T-helper 9 cell (primary cell): Measurements from ENCODE around the gene IQCE.
"Not testable (repeated sequence)": the region's sequence is repeated elsewhere in the genome, so short reads cannot be mapped to it uniquely, and the experiment has no call there.

Source experiments
- DNase-seq: peaks from one replicate; pipeline ENCODE4 v3.0.0-alpha.2; 2020

The IQCE gene

DNA sequence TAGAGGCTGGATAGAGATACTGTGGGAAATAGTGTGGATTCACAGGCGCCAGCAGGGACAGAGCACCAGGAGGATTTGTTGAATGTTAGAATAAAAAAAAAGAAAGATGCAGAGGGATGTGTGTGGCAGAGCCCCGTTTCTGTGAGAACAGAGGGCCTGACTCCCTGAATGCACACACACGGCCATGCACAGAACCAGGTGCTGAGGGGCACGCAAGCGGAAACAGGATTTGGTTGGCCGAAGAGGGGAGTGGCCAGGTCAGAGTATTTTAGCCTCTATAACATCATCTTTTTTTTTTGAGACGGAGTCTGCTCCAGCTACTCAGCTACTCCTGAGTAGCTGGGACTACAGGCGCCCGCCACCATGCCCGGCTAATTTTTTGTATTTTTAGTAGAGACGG lies 21.9 kb downstream of the IQCE start:
- no peak for DNase-seq

DNA sequence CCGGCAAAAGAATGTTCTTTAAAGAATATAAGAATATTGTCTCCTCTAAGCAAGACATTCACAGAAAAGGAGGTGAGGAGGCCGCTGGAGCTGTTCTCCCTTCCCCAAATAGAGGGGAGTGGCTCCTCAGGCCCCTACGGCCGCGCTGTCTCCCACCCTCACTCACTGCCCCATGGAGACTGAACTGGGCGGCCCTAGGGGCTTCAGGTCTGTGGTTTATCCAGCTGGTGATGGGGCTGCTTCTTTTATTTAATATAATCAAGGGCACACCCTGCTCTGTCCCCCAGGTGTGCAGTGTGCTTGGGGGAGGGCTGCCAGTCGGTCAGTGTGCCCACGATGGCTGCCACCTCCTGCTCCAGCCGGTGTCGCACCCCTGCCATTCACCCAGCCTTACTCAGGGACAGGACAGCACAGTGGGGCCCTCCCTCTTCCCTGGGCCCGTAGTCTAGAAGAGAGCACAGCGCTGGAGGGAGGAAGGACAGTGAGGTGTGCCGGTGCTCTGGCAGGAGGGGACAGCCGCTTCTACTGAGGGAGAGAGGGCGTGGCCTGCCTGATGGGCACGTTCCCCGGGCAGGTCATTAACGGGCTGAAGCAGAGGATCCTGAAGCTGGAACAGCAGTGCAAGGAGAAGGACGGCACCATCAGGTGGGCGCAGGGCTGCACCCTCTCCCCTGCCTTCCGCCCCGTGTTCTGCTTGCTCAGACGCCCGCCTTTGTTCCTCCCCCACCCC lies 23.4 kb downstream of the IQCE start:
- DNase-seq: no peak

DNA sequence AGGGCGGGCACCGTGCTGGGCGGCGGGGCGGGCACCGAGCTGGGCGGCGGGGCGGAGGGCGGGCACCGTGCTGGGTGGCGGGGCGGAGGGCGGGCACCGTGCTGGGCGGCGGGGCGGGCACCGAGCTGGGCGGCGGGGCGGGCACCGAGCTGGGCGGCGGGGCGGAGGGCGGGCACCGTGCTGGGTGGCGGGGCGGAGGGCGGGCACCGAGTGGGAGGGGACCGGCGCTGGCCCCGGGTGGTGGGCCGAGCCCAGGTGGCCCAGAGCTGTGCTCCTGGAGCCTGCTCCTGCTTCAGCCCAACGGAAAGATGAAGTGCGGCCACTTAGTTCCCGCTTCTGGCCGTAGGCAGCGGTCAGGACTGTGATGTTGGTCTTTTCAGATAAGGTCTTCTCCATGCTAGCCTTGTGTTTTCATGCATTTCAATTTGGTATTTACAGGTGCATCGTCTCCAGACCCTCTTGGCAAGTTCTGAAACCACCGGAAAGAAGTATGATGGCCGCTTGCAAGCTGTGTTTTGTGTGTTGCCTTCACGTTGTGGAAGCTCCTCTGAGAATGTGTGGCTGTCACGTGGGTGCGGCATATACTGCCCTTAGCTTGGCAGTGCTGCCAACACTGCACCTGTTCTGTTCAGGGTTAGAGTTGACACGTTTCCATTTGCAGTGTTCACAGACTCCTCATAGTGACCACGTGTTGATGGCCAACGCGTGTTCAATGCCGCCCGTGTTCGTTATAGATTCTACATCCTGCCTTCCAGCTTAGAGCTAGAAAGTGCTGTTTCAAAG lies 25.2 kb downstream of the IQCE start:
- no peak for DNase-seq

DNA sequence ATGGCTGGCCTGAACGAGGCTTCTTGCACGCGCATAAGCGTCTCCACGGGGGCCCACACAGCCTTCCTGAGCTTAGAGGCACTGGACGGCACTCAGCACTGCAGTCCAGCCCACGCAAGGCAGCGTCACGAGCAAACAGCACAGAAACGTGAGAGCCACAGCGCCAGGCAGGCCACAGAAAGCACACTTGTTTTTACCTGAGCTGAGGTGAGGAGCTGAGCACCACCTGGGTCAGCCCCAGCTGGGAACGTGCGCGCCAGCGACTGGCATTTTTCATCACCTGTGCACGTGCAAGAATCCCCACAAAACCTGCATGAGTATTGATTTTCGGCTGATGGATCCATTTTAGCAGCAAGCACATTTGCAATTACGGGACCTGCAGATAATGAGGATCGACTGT lies 26.7 kb downstream of the IQCE start:
- no peak for DNase-seq

DNA sequence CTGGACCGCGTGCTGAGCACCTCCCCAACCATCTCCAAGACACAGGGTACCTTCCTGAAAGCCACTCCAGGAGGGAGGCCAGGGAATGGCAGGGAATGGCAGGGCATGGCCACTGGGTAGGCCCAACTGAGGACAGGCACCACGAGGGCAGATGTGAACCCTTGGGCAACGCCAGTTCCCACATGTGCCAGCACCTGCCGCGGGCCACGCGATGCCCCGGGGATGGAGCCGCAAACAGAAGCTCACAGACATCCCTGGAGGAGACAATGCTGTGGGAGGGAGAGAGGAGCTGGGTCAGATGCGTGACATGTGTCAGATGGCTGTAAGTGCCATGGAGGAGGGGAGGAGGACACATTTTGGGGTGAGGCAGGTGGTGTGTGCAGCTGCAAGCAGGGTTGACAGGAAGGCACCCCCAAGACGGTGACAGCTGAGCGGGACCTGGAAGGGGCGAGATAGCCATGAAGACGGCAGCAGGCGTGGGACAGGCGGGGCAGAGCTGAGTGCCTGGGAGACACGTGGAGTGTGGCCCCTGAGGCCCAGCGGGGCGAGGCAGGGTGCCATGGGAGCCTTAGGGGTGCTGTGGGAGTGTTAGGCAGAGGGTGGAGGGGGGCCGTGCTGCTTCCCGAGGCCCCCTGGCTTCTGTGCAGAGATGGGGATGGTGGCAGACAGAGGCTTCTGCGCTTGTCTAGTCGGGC lies 27.7 kb downstream of the IQCE start:
- no peak for DNase-seq

DNA sequence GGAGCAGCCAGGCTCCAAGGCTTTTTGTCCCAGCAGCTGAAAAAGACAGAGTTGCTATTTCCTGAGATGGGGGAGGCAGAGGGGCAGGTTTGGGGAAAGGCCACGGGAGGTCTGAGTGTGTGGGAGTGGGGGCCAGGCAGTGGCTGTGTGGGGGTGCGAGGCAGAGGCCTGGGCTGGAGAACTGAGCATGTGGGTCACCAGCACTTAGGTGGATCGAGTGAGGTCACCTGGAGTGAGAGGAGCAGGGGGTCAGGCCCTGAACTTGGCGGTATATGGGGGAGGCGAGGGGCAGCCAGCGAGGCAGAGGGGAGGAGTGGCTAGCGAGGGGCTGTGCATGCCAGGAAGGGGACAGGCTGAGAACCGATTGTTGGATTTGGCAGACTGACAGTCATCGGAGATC lies 28.4 kb downstream of the IQCE start:
- no peak for DNase-seq

DNA sequence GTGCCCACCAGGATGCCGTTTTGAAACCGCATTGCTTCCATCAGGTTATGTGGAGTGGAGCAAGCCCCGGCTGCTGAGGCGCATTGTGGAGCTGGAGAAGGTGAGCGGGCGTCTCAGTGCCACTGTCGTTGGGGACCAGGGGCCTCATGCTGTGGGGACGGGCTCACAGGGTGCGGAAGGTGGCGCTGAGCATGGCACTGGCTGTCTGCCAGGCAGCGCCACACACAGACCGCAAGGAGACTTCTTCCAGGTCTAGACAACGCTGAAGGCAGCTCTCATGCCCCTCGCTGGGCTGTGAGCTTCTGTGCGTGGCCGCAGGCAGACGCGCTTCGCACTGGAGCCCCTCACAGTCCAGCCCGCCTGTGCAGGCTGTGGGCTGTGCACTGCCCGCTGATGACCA lies 29.0 kb downstream of the IQCE start:
- no peak for DNase-seq

DNA sequence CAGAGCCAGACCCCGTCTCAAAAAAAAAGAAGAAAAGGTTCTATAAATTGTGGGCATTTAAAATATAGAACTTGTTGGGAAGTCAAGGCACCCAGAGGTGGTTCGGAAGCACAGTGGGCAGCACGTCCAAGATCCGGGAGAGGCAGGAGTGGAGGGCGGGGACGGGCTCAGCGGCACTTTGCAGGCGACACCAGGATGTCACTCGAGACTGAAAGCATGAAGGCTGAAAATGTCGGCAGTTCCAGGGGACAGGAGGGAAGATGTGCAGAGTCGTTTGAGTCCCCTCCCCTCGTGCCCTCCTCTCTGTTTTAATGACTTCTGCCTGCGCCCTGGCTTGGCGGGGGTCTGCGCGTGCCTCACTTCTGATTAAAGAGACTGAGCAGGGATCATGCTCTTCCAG lies 30.6 kb downstream of the IQCE start:
- DNase-seq: no peak

DNA sequence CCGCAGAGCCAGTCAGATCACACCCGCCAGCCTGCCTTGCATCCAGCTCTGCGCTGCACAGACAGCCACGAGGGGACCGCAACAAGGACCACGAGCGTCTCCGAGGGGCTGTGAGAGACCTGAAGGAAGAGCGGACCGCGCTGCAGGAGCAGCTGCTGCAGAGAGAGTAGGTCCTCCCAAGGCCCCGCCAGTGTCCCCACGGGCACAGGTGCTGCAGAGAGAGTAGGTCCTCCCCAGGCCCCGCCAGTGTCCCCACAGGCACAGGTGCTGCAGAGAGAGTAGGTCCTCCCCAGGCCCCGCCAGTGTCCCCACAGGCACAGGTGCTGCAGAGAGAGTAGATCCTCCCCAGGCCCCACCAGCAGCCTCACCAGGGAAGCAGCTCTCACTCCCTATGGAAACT lies 31.2 kb downstream of the IQCE start:
- not testable (repeated sequence) for DNase-seq

DNA sequence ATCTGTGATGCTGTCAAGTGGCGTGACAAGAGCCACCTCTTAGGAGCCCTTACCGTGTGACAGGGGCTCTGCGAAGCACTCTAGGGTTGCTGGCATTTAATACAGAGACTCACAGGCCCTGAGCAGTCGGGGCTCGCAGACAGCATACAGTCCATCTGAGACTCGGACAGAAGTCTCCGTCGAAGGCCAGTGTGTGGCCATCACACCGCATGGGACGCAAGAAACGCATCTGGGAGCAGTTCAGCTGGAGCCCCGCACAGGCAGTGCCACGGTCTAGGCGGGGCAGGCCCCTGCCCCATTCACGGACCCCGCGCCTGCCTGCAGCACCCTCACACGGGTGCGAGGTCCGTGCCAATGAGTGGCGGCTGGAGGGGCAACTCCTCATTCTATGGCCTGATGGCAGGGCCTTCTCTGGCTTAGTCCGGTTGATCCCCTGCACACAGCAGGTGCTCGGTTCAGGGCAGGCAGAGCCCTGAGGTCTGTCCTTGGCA lies 33.6 kb downstream of the IQCE start:
- no peak for DNase-seq

DNA sequence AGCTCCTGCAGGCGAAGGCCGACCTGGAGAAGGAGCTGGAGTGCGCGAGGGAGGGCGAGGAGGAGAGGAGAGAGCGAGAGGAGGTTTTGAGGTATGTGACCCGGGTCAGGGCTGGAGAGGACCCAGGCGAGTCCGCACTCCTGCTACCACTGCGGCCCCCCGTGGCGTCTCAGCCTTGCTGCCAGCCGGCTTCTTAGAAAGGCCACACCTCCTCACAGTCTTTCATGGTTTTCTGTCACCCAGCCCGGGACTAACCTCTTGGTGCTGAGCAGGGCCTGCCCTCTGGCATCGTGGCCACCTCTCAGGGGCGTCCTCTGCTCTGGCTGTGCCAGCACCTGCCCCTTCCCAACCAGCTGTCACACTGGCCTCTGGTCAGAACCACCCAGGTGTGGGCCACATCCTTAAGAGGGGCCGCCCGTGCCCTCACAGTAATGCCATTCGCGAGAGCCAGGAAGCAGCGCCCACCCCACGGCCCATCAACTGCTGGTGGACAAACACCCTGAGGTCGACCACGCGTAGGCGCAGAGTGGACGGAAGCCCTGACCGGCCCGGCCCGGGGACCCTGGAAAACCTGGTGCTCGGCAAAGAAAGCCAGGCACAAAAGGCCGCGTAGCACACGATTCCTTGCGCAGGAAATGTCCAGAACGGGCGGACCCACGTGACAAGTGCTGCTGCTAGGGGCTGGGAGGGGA lies 34.4 kb downstream of the IQCE start:
- no peak for DNase-seq

DNA sequence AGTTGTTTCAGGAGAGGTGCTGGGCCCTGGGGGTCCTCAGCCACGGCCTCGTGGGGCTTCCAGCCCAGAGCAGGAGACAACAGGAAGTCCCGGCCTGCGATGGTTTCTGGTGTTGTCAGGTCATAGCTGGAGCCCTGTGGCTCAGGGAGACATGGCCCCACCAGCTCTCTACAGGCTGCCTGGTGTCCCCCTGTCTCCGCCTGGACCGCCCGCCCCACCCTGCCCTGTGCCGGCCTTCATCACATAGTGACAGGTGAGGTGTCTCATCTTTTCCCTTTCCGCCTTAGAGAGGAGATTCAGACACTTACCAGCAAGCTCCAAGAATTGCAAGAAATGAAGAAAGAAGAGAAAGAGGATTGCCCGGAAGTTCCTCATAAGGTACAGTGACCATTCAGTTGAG lies 35.8 kb downstream of the IQCE start:
- no peak for DNase-seq

DNA sequence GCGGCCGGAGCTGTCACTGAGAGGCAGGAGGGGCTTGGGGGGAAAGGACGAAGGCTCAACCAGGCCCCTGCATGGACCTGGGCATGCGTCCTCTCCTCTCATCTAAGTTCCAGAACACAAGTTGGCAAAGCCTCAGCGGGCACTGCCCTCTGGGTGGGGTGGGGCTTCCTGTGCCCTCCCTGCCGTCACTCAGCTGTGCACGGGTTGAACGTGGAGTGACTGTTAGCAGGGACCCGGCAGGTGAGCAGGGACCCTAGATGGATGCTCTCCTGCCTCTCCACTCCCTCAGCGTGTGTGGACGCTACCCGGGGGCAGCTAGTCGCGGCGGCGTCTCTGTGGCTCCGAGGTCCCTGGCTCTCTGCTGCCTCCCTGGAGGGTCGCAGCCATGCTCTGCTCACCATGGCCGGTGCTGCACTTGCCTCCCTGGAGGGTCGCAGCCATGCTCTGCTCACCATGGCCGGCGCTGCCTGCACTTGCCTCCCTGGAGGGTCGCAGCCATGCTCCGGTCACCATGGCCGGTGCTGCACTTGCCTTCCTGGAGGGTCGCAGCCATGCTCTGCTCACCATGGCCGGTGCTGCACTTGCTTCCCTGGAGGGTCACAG lies 36.6 kb downstream of the IQCE start:
- DNase-seq: no peak

DNA sequence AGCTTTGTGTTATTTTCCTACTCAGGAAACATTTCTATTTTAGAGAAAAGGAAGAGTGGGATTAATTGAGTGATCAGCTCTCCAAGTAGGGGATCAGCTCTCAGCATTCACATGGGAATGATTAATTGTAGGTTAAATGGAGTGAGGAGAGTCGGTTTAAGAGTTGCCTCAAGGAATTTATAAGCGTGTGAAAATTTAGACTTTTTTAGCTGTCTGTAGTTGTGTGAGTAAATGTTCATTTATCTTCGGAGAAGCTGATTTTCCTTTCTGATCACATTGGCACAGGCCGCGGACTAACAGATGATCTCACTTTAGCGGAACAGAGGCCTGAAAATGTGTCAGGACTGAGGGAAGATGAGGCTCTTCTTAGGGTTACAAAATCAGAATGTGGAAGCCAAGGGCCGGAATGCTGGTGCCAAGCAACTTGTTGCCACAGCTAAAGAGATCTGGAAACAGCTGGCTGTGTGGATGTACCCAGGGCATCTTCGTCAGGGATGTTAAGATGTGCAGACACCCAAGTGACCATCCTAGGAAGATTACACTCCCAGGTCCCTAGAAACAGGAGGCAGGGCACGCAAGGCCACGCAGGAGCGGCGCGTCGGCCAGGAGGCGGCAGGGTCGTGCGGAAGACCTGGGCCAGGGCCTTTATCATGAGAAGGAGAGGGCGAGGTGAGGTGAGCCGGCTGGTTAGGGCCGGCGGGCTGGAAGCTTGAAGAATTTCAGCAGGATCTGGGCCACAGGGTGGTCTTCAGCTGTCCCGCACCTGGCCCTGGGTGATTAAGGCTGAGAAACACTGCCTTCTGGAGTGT lies 37.9 kb downstream of the IQCE start:
- DNase-seq: no peak

DNA sequence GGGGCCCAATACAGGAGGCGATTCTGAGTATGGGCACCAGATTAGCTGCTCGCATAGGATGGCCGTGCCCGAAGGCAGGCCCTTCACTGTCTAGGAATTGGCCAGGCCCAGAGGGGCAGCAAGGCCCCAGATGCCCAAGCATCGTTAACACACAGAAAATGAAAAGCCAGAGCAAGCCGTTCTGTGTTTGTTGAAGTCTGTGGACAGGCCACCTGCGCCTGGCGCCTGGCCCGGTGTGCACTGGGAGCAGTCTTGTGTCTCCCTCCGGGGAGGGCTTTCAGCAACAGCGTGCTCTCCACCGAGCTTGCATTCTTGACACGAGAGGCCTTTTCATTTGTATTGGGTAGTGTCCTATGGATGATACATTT lies 38.5 kb downstream of the IQCE start:
- DNase-seq: no peak

DNA sequence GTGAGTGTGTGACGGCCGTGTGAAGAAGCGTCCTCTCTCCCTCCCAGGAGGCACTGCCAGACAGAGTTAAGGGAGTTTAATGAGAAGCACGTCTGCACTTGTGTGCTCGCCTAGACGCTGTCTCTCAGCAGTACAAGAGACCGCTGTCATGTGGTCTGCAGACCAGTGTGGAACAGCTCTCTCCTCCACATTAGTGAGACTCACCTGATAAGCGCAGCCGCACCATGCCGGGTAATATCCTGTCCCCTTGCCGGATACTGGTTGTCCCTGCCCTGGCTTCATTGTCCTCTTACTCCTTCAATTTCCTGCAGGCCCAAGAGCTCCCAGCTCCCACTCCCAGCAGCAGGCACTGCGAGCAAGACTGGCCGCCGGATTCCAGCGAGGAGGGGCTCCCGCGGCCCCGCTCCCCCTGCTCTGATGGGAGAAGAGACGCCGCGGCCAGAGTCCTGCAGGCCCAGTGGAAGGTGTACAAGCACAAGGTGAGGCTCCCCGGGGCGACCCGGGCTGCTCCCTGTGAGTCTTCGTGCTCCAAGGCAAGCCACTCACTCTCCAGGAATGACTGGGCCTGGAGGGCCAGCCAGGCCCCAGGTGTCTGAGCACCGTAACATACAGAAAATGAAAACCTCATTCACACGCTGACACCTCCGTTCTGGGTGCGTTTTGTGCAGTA lies 39.5 kb downstream of the IQCE start:
- DNase-seq: no peak

DNA sequence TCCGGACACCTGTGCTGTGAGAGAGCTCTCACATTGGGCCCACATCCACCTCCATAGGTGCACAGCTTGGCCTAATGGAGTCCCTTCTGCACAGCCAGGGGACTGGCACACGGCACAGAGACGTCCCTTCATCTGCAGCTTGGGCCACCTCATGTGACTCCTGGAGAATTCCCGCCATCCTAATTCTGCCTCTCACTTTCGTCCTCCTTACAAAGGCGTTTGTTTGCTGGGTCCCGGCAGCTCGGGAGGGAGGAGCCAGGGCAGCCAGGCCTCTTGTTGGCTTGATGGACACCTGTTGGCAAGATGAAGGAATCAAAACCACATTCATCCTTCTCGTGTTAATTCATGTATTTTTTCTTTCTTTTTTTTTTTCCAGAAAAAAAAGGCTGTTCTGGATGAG lies 42.3 kb downstream of the IQCE start:
- DNase-seq: no peak

DNA sequence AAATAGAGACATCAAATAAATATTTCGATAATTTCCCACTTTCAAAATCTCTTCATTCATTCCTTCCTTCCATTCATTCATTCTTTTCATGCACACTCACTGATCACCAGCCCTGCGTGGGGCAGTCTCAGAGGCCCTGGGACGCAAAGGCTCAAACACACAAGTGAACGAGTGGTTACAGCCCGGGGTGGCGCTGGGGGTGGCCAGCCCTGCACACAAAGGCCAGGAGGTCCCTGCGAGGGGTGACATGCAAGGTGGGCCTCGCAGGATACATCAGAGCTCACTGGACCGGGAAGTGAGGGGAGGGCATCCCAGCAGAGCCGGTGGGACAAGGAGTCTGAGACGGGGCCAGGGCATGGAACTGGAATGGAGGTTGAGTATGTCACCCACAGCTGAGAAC lies 43.1 kb downstream of the IQCE start:
- DNase-seq: no peak

DNA sequence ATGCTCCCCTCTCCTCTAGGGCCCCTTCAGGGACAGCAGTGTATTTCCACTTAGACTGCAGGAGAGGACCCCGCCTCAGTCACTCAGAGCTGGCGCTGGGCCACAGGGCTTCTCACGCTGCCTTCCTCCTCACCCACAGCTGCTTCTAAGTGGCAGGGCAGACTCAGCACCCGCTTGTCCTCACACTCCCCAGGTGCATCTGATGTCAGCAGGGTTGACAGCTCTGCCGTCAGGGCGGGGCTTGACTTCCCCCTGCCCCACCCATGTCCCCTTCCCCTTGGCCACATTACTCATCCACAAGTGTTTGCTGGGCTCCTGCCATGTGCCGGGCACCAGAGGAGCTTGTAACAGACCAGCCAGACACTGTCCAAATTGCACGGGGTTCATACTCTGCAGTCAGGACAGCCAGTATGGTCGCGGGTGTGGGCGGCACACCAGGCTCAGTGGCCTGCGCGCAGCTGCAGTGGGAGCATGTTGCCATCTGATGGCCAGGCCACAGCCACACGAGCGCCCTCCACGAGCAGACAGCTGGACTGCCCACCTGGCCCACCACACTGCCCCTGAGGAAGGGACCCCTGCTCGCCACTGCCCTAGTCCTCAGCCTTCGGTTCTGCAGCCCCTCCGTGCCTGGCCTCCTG lies 43.7 kb downstream of the IQCE start:
- DNase-seq: no peak

DNA sequence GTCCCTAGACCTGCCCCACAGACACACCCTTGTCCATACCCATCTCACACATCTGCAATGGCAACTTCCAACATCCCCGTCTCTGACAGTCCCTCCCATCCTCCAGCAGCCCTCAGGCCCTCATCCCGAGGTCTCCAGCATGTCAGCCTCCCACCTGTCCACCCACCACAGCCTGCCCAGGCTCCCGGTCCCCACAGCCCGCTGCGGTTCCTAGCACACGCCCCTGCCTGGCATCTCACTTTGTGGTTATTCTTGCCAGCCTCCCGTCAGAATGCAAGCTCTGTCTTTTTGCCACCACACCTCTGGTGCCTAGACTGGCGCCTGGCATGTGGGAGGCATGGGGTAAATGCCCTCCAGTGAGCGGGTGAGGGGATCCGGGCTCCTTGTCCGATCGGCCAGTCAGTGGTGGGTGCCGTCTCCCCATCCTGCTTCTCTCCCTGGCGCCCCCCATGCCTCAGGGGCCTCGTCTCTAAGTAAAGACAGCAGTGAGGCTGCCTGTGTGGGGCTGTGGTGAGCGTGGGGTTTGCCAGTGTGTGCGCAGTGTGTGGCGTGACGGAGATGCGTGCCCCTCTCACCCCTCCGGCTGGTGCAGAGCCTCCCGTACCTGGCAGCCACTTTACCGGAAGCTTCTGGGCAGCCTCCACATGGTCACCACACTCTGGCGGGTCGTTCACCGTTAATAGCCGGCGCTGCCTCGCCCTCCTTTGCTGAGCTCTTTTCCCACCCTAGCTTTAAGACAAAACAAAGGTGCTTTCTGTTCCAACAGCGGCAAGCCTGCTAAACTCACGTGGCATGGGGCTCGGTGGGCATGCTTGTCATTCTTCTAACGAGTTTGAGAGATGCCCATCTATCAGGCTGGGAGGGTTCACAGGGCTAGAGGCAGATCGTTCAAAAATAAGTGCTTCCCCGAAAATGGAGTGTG lies 44.5 kb downstream of the IQCE start:
- DNase-seq: no peak
